Stimulated activated naive CD8-positive, alpha-beta T cell treated with anti-CD3 and anti-CD28 coated beads, Interleukin-15, Interleukin-2, amounts not matched to agents 100 U/mL and 50 U/mL, for 24 hours (primary cell): ENCODE data around the gene TMEM94.
"Not testable (repeated sequence)": the region's sequence is repeated elsewhere in the genome, so short reads cannot be mapped to it uniquely, and the experiment has no call there.

Source experiments
- ATAC-seq: fragments of 150-1000 bp; cut with Tn5 transposase; one replicate; pipeline ENCODE4 v1.10.0; 2021
- DNase-seq: peaks from one replicate; pipeline ENCODE4 v3.0.0; 2021

Gene TMEM94

DNA sequence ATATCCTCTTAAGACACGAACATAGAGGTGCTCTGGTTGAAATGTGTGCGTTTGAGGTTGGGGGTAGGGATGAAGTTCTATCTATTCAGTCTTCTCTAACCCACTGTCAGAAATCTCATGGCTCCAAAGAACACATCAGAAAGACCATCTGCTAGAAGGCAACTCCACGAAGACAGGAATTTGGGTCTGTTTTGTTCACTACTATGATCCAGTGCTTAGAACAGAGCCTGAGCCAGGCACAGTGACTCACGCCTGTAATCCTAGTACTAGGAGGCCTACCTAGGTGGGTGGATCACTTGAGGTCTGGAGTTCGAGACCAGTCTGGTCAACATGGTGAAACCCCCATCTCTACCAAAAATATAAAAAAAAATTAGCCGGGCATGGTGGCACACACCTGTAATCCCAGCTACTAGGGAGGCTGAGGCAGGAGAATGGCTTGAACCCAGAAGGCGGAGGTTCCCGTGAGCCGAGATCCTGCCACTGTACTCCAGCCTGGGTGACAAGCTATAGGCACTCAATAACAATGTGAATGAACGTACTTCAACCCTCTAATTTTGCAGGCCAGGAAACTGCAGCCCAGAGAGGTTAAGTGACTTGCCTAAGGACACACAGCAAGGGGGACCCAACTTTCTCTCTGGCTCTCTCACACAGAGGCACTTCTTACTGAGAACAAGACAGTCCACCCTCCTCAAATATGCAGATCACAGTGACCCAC, 56.6 kb downstream of the TMEM94 start:
- ATAC-seq (no peak), DNase-seq (no peak)

- DNase-seq (no peak), ATAC-seq (no peak)
These were observed 57.2 kb downstream of the TMEM94 start for GRCh38 chr17:75513641-75514000.

DNA sequence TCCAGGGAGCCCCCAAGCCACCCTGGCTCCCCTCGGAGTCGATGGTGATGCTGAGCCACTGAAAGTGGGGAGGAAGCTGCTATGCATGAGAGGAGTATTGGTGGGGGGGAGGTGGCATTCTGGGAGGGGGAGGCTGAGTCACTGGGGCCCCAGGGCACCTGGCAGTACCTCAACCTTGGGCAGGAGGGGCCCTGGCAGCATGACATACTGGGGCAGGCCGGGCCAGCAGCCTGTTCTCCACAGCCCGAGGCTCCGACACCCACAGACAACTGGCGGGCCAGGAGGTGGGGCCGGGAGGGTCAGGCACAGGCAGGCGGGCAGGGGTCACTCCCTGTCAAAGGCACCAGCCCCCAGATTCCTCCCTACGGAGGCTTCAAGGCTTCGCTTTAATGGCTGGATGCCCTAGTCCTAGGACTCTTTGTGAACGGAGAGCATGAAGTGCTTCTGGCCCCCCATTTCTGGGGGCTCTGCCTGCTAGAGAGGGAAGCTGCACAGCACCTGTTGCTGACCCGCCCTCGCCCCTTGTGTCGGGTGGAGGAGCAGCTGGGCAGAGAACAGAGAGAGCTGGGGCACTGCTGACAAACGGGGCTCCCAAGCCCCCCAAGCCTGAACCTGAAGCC, 58.0 kb downstream of the TMEM94 start:
- DNase-seq (no peak), ATAC-seq (no peak)

- ATAC-seq (no peak), DNase-seq (no peak)
These were observed 58.6 kb downstream of the TMEM94 start for GRCh38 chr17:75514919-75515495.

- peak; percentile 52 for ATAC-seq
- DNase-seq = peak; percentile 93
These were observed 59.2 kb downstream of the TMEM94 start, which contains the start of gene CASKIN2 for GRCh38 chr17:75515496-75516254. TSS of gene CASKIN2 (minus strand) at chr17:75515537. CDS start at chr17:75513804, 1,733 bp downstream.

- peak; percentile 99 for DNase-seq
These were observed 59.8 kb downstream of the TMEM94 start, which contains the start of gene TSEN54 for GRCh38 chr17:75516255-75516618. TSS of gene TSEN54 (plus strand) at chr17:75516528. CDS start at chr17:75516561, 33 bp downstream.

DNA sequence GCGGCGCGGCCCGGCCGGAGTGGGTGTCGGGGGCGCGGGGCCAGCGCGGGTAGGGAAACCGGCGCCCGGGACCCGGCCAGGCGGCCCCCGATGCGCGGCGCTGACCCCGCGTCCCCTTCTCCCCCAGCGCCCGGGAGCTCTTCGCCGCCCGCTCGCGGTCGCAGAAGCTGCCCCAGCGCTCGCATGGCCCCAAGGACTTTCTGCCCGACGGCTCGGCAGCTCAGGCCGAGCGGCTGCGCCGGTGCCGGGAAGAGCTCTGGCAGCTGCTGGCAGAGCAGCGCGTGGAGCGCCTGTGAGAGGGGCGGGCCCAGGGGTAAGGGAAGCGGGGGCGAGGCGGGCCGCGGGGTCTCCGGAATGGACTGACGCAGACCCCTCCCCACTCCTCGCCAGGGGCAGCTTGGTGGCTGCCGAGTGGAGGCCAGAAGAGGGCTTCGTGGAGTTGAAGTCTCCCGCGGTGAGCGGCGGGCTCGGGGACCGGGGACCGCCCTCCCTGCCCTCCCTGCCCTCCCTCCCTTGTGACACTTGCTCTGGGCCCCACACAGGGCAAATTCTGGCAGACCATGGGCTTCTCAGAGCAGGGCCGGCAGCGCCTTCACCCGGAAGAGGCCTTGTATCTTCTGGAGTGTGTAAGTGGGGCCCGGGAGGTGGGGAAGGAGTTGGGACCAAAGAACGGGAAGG, 60.3 kb downstream of the TMEM94 start:
- peak; percentile 4 for ATAC-seq
- DNase-seq = peak; percentile 55

More at GRCh38 chr17:75516255-75516618, 59.8 kb downstream of the TMEM94 start, which contains the start of gene TSEN54:
- ATAC-seq = peak; percentile 91

- peak; percentile 52 for DNase-seq
These were observed 60.9 kb downstream of the TMEM94 start for GRCh38 chr17:75517297-75517865.

DNA sequence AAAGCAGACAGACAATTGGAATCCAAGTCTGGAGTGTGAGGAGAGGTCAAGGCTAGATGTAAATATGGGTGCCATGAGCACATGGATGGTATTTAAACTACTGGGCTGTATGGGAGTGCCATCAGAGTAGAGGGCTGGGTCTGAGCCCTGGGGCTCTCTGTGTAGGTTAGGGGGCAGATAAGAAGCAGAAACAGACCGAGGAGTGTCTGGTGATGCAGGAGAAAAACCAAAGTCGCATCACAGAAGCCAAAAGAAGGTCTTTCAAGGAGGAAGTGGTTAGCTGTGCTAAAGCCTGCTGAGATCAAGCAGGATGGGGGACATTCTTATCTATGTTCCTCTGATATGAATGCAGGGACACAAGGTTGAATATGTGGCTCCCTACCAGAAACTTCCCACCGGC, 61.8 kb downstream of the TMEM94 start:
- ATAC-seq (peak; percentile 5), DNase-seq (peak; percentile 32)

More at GRCh38 chr17:75517297-75517865, 60.9 kb downstream of the TMEM94 start:
- ATAC-seq = no peak

GRCh38 chr17:75518983-75519537, 62.6 kb downstream of the TMEM94 start:
- DNase-seq (no peak), ATAC-seq (no peak)

GRCh38 chr17:75520413-75520812, 64.0 kb downstream of the TMEM94 start:
- ATAC-seq, DNase-seq: not testable (repeated sequence)

DNA sequence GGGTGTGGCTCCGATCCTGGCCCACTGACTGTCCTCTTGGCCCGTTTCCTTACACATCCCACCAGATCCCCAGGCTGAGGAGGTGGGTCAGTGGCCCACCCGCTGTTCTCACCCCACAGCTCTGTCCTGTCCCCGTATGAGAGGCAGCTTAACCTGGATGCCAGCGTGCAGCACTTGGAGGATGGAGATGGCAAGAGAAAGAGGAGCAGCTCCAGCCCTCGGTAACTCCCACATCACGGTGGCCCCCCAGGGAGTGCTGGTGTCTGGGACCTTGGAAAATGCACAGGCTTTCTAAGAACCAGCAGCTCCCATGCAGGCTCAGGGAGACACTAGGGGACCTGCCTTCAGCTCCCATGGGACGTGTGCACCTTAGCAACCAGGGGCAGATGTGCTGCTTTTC, 64.9 kb downstream of the TMEM94 start:
- no peak for DNase-seq
- ATAC-seq = no peak

GRCh38 chr17:75521951-75522727, 65.7 kb downstream of the TMEM94 start:
- no peak for DNase-seq
- no peak for ATAC-seq

GRCh38 chr17:75523647-75524046, 67.2 kb downstream of the TMEM94 start:
- ATAC-seq (no peak), DNase-seq (no peak)

DNA sequence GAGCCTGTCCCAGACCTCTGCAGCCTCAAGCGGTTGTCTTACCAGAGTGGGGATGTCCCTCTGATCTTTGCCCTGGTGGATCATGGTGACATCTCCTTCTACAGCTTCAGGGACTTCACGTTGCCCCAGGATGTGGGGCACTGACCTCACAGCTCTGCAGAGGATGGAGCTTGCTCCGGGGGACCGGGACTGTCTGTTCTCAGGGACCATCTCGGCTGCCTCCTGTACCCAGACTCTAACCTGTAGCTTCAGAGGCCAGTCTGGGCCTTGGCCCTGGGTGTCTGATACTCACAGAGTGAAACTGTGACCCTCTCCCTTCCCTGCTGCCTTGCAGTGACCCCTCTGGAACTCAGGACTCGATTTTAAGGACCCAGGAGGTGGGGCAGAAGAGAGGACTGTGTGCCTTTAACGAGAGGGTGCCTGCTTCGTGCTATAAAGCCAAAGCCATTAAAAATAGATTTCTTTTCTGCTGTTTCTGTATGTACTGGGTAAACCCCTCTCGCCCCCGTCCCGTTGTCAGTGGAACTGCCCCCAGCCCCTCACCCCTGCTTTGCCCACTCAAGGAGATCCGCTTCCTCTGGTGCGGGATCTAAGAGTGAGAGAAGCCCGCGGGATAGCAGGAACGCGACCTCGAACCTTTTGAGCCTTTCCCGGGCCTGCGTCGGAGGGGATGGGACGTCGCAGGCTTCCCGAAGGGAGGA, 68.0 kb downstream of the TMEM94 start:
- DNase-seq = no peak
- ATAC-seq = no peak

GRCh38 chr17:75524970-75525805, 68.8 kb downstream of the TMEM94 start, which contains the start of gene LLGL2:
TSS of gene LLGL2 (plus strand) at chr17:75525697. CDS start at chr17:75543427, 17,730 bp downstream.
- ATAC-seq (peak; percentile 89), DNase-seq (peak; percentile 78)

- ATAC-seq = no peak
- no peak for DNase-seq
These were observed 69.5 kb downstream of the TMEM94 start for GRCh38 chr17:75525806-75526554.
